ENCODE results near the gene EFHC1. TPM values are rescaled to one million over a fixed set of nuclear protein-coding genes. Genes with fewer than 3 reads are reported as not detected.

Gene EFHC1
- total RNA-seq, 4 donors from 2014 or later = 30.6 to 45.6 (median 37.7) TPM

DNA sequence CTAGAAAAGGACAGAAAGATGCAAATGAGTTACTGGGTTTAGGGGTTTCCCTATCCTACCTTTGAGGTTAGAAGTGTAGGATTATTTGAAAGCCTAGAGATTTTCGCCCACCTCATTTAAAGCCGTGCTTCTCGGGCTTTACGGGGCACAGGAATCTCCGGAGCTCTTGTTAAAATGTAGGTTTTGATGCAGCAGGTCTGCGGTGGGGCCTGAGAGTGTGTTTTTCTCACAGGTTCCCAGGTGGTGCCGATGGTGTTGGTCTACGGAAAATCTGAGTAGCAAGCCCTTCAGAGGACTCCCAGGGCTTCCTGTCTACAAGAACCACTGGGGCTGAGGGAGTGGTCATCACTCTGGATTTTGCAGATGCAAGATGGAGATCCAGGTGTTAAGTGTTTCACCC is 109.2 kb downstream of the EFHC1 start:
- Histone ChIP-seq H3K27ac (no peak overlapping the region), H3K4me1 (peaks cover 0 to 9% (median 0%) of the 10 kb centered on the region in 4 donors), H3K9me3 (no peaks in the 10 kb centered on the region), H3K4me3 (no peak overlapping the region), H3K36me3 (peaks cover 0 to 30% (median 0%) of the 10 kb centered on the region in 3 donors), H3K27me3 (no peaks in the 10 kb centered on the region)
- TF ChIP-seq POLR2A (IDR thresholded peaks at IDR 0.05) = no peak
- no peak for TF ChIP-seq EP300 (IDR thresholded peaks at IDR 0.05)
- TF ChIP-seq CTCF (IDR thresholded peaks at IDR 0.05) = no peak
- 92 to 99% methylated on average over 7 to 8 of the region's 8 CpGs for WGBS, 2 donors
- no peak for DNase-seq (ENCODE audit: low spot score in 2 of 2)

- Histone ChIP-seq H3K9me3 (no peaks in the 10 kb centered on the region), H3K4me1 (peaks cover 0 to 12% (median 0%) of the 10 kb centered on the region in 4 donors), H3K27ac (no peak overlapping the region), H3K4me3 (no peak overlapping the region), H3K27me3 (no peaks in the 10 kb centered on the region), H3K36me3 (peaks cover 0 to 40% (median 0%) of the 10 kb centered on the region in 3 donors)
- 93% methylated on average over 10 of the region's 10 CpGs for WGBS, 2 donors
- no peak for DNase-seq (ENCODE audit: low spot score in 2 of 2)
- TF ChIP-seq POLR2A (IDR thresholded peaks at IDR 0.05) (no peak), CTCF (IDR thresholded peaks at IDR 0.05) (no peak), EP300 (IDR thresholded peaks at IDR 0.05) (no peak)
Measured at GRCh38 chr6:52530351-52530750, 110.2 kb downstream of the EFHC1 start.

- Histone ChIP-seq H3K27ac (no peak overlapping the region), H3K36me3 (peaks cover 0 to 47% (median 0%) of the 10 kb centered on the region in 3 donors), H3K4me1 (peaks cover 0 to 21% (median under 1%) of the 10 kb centered on the region in 4 donors), H3K4me3 (no peak overlapping the region), H3K27me3 (no peaks in the 10 kb centered on the region), H3K9me3 (no peaks in the 10 kb centered on the region)
- WGBS, 2 donors = 87 to 91% methylated on average over 4 of the region's 4 CpGs
- no peak for DNase-seq (ENCODE audit: low spot score in 2 of 2)
- TF ChIP-seq CTCF (IDR thresholded peaks at IDR 0.05) = no peak
- no peak for TF ChIP-seq POLR2A (IDR thresholded peaks at IDR 0.05)
- no peak for TF ChIP-seq EP300 (IDR thresholded peaks at IDR 0.05)
Measured at GRCh38 chr6:52531396-52531795, 111.3 kb downstream of the EFHC1 start.

DNA sequence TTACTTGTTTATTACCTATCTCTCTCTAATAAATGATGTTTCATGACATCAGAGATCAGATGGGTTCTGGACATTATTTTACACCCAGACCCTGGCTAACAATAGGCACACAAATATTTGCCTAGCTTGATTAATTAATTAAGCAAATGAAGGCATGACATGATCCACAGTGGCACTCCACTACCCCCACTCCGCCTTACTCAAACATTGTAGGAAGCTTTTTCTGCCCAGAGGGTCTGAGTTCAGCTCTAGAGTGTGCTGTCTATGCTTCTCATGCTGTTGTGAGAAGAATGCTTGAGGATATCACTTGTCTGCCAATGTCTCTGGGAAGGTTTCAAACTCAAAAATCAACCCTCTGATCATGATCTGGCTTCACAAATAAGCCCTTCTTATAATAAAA is 111.7 kb downstream of the EFHC1 start:
- Histone ChIP-seq H3K27me3 (no peaks in the 10 kb centered on the region), H3K4me3 (no peak overlapping the region), H3K4me1 (peaks cover 0 to 25% (median 3%) of the 10 kb centered on the region in 4 donors), H3K27ac (no peak overlapping the region), H3K36me3 (peaks cover 0 to 47% (median 0%) of the 10 kb centered on the region in 3 donors), H3K9me3 (no peaks in the 10 kb centered on the region)
- TF ChIP-seq CTCF (IDR thresholded peaks at IDR 0.05) (no peak), POLR2A (IDR thresholded peaks at IDR 0.05) (no peak), EP300 (IDR thresholded peaks at IDR 0.05) (no peak)
- no peak for DNase-seq (ENCODE audit: low spot score in 2 of 2)
- 100% methylated on average over 1 of the region's 1 CpG for WGBS, 2 donors

- H3K36me3 ChIP-seq = peaks cover 0 to 47% (median 0%) of the 10 kb centered on the region in 3 donors
- no peak overlapping the region for H3K27ac ChIP-seq
- no peaks in the 10 kb centered on the region for H3K9me3 ChIP-seq
- no peaks in the 10 kb centered on the region for H3K27me3 ChIP-seq
- DNase-seq (ENCODE audit: low spot score in 2 of 2) = no peak
- no peak overlapping the region for H3K4me3 ChIP-seq
- peaks cover 0 to 32% (median 6%) of the 10 kb centered on the region in 4 donors for H3K4me1 ChIP-seq
- WGBS, 2 donors = 88 to 90% methylated on average over 2 of the region's 2 CpGs
- no peak for TF ChIP-seq POLR2A (IDR thresholded peaks at IDR 0.05)
- TF ChIP-seq EP300 (IDR thresholded peaks at IDR 0.05) = no peak
- no peak for TF ChIP-seq CTCF (IDR thresholded peaks at IDR 0.05)
Measured at GRCh38 chr6:52532457-52532856, 112.3 kb downstream of the EFHC1 start.
